ENCODE data around the gene FAM13A.

DNA sequence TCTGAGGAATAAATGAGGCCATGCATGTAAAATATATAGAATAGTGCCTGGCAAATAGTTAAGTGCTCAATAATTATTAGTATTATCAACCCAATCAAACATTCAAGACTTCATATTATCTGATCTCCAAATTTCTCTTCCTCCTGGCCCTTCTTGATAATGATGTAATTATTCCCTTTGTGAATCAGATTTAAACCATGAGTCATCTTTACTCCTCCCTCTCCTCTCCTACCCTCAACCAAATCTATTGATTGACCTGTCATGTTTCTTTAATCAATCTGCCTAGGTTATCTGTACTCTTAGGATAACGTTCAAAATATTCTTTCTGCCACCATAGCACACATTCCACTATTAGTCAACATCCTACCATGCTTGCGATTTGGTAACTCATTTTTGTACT lies 229.5 kb downstream of the FAM13A start:
- TF ChIP-seq POLR2A (IDR thresholded peaks at IDR 0.05; ENCODE audit: low read depth, low read length): no peak
- no peak for TF ChIP-seq POLR2AphosphoS5 (IDR thresholded peaks at IDR 0.05; ENCODE audit: low read depth, low read length)
- no peak for TF ChIP-seq PAX5 (IDR thresholded peaks at IDR 0.05; ENCODE audit: insufficient read depth, low read length, severe bottlenecking)
- TF ChIP-seq SPI1 (IDR thresholded peaks at IDR 0.05; ENCODE audit: low read depth, low read length): no peak
- no peak for TF ChIP-seq TAF1 (IDR thresholded peaks at IDR 0.05; ENCODE audit: low read depth, low read length)
- no peak for TF ChIP-seq POU2F2 (IDR thresholded peaks at IDR 0.05; ENCODE audit: low read depth, low read length)

All from GM12891 (cell line).